HL-60/S4 treated with phorbol 12-myristate 13-acetate at 8.2 ng/mL for 4 days and 3 days (cell line): ENCODE measurements around the gene SP6.

Source experiments
- in situ Hi-C: fragments of 300-500 bp; cut with MboI; formaldehyde crosslinking; loops from 2 replicates; pipeline ENCODE4 v1.15.0; 2022; ENCODE audit warnings: low sequenced_read_pairs

Gene SP6

DNA sequence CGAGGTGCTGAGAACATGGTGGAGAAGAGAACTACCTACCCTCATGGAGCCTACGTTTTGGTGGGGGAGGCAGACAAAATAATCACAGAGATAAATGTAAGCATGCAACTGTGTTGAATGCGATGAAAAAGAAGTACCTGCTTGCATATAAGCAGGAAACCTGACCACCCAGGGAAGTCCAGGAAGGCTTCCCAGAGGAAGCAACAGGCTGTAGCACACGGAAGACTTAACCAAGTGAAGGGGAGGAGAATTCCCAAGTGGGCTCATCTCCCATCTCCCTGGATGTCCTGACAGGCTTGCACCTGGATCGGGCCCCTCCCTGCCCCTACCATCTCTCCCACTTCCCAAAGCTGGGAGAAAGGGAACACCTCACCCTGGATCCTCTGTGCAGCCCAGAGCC, 11.9 kb downstream of the SP6 start:
- in situ Hi-C loops: no loop called here

DNA sequence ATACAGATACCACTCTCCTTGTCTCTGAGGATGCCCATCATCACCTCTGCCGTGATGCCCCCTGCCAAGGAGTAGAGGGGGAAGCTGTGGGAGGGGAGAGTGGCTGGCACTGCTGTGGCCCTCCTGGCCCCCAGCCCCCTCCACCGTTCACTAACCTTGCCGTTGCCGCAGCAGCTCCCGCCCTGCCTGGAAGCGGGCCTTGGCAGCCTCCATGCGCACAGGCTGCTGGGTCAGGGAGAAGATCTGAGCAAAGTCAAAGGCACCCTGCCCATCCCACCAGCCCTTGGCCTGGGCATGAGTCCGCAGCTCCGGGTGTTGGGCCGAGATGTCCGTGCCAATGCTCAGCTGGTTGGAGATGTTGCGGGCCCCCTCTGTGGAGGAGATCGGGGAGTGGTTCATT, 12.3 kb downstream of the SP6 start:
- in situ Hi-C loops: no loop called here

GRCh38 chr17:47837401-47838039, 13.4 kb downstream of the SP6 start:
- in situ Hi-C loops: no loop called here

- in situ Hi-C loops: no loop called here
Observed at GRCh38 chr17:47836601-47837000, 14.4 kb downstream of the SP6 start.

- in situ Hi-C loops: no loop called here
Observed at GRCh38 chr17:47834756-47835155, 16.2 kb downstream of the SP6 start.

GRCh38 chr17:47831934-47832327, 19.0 kb downstream of the SP6 start:
- in situ Hi-C loops: no loop called here

DNA sequence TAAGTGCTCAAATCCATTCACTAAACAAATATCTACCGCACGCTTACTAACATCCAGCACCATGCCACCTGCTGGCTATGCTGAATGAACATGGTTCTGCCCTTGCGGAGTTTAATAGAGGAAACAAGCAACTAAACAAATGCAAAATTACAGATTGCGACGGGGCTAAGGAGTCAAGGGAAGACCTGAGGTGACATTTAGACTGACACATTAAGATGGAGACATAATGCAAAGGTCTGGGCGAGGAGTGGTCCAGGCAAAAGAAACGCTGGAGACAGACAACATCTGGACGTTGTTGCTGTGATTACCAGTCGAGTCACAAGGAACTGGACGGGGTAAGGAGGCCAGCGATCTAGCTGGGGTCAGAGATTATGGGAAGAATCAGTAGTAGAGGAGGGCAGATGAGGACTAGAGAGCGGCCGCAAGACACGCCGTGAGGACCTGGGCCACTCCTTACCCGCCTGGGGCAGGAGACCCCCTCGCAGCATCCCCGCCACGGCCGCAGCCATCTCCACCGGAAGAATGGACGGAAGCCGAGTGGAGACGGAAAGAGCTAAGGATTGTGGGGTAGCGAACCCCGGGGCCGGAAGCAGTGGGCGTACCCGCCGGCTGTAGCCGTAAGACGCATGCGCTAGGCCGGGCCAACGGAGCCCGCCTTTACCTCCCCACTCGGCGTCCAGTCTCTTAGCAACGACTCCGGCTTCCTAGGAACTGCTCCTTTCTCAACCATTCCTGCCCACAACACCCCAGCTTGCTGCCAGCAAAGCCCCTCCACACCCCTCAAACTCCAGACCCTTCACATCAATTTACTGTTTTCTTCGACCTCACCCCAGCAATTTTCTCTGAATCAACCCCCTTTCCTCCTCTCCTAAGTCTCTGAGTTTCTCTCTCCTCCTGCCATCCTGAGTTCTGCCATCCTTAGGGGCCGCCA, 19.7 kb downstream of the SP6 start, which contains the start of the genes LRRC46 and MRPL10:
LRRC46 (plus strand) TSS at position 668 of the 931 bp plus-strand sequence. CDS start 320 bp downstream, outside the sequence.
MRPL10 (minus strand) TSS at position 539 of the 931 bp plus-strand sequence; CDS start at position 509, 30 bp downstream.
- in situ Hi-C loops: no loop called here

DNA sequence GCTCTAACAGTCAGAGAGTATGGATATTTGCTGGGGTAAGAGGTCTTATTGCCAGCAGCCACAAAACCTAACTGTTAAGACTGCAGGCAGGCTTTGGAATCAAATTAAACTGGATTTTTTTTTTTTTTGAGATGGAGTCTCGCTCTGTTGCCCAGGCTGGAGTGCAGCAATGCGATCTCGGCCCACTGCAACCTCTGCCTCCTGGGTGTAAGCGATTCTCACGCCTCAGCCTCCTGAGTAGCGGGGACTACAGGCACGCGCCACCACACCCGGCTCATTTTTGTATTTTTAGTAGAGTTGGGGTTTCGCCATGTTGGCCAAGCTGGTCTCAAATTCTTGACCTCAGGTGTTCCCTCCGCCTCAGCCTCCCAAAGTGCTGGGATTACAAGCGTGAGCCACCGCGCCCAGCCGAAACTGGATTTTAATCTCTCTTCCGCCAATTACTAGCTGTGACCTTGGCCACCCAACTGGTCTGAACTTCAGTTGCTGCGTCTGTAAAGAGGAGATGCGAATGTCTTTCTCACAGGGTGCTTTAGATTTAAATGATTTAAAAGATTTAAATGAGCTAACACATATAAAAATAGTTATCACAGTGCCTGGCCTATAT, 20.5 kb downstream of the SP6 start:
- in situ Hi-C loops: no loop called here

DNA sequence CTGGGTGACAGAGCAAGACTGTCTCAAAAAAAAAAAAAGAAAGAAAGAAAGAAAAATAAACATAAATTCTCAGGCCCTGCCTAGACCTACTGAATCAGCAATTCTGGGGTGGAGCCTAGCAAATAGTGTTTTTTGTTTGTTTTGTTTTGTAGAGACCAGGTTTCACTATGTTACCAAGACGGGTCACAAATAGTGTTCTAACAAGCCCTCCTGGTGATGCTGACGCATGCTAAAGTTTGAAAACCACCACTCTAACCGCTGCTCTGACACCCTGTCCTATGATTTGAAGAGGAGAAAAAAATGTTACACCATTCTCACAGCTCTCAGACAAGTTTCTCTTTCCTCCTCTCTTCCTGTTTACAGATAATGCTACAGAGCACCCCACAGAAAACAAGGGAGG, 21.1 kb downstream of the SP6 start:
- in situ Hi-C loops: no loop called here

GRCh38 chr17:47823519-47823918, 27.4 kb downstream of the SP6 start:
- in situ Hi-C loops: no loop called here

- in situ Hi-C loops: no loop called here
Observed at GRCh38 chr17:47822785-47823184, 28.2 kb downstream of the SP6 start.

GRCh38 chr17:47821424-47822391, 29.3 kb downstream of the SP6 start, which contains the start of gene OSBPL7:
TSS of gene OSBPL7 (minus strand) at chr17:47821794. CDS start at chr17:47820278, 1,516 bp downstream.
- in situ Hi-C loops: no loop called here

DNA sequence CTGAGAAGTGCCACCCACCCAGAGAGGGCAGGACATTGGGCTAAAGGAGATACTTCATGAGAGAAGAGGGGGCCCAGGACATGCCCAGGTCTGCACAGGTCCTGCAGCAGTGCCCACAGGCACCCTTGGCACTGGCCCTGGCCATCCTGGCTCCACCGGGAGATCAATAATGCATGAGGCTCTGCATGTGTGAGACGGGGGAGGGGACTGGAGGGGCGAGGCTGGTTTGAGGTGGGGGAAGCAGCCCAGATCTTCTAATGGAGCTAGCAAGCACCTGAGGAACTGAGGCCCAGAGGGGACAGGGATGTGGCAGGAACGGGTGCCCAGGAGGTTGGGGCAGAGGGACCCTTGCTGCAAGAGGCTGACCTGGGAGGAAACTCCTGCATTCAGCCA, 29.9 kb downstream of the SP6 start:
- in situ Hi-C loops: no loop called here

DNA sequence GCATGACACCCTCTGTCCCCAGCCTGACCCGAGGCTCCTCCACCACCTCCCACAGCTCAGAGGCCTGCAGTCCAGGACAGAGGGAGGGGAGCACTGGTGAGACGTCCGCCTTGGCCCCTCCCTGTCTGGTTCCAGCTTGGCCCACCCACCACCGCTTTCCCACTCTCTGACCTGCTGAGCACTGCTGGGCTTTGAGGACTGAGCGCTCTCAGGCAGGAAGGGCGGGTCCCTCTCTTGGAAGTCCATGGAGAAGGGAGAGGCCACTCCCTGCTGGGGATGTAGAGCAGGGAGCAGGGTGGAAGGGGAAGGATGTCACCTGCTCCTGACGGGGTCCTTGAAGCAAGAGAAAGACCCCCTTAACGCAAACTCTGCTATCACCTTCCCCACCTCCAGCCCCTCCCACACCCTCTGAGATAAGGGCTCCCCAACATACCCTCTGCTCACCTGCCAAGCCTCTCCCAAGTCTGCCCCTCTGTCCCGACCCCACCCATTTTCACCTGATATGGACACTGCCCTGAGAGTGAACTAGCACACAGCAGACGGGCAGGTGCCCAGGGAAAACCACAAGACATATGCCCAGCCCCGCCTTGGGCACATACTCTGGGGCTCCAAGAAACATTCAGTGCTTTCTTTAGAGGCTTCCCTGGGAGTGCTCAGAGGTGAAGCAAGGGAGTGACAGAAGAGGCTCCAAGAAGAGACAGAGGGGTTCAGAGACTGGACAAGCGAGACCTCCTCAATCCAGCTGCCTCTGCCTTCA, 30.8 kb downstream of the SP6 start:
- in situ Hi-C loops: no loop called here

DNA sequence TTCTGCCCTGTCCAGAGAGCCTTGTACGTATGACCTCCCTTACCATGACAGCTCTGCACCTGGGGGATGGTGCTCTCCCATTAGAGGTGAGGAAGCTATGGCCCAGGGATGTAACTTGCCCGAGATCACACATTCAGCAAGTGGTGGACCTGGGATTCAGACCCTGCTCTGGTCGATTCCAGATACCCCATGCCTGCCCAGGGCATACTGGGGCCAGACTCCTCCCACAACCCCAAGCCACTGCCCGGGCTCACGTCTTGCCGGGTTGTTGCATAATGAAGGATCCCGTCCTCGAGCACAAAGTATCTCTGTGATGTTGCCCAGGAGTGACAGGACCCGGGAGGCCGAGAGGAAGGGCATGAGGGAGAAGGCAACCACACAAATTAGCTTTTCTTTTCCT, 31.5 kb downstream of the SP6 start:
- in situ Hi-C loops: no loop called here

GRCh38 chr17:47818002-47818695, 32.8 kb downstream of the SP6 start:
- in situ Hi-C loops: no loop called here

DNA sequence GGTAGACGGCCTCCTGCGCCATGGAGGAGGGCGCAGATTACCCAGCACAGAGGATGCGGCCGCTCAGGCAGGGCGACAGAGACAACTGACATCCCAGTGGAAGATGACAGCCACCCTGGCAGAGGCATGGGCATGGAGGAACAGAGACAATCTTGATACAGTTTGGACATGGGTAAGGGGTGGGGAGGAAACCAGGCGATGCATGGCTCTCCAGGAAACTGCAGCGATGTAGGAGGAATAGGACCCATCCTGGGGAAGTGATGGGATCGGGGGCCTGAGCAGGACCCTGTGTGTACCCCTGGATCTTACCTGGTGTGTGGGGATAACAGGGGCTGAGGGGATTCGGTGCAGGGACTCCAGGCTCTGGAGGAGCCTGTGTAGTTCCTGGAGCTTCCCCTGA, 34.0 kb downstream of the SP6 start:
- in situ Hi-C loops: no loop called here

DNA sequence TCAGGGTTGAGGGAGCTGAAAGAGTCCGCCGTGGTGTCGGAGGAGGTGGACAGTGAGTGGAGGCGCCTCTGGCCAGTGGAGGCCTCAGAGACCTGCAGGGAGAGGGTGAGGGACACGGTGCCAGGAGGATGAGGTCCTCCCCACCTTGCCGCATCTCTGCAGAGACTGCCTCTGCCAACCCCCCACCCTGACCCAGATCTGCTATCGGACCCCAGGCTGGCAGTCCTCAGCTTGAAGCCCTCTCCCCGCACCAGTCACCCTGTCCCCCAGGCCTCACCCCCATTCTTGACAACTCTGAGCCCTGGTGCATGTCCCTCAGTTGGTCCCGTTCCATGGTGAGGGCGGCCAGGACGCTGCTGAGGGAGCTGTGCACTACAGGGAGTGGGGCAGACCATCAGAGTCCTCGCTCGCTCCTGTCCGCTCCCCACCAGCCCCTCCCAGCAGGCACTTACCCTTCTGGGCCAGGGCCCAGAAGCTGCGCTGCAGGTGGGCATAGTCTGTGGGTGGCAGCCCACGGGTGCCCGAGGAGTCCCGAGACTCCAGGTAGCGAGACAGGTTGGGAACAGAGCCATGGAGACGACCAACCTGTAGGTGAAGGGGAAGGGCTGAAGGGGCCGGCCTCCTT, 34.7 kb downstream of the SP6 start:
- in situ Hi-C loops: no loop called here
